Peyer's patch (tissue), 4 donors: ENCODE measurements around the gene TGFB2.

ENCODE experiments used
- CTCF ChIP-seq, 6 experiments: fragments of 450-650 bp in 4 of 6; fragments of 200-600 bp in 2 of 6; sonication (generic) in 1 of 6; IDR thresholded peaks; one replicate each; pipeline ENCODE4 v1.5.1; 2017 to 2019; ENCODE audit warnings: antibody characterized with exemption in 6 of 6, mild to moderate bottlenecking in 3 of 6, moderate library complexity in 1 of 6
- POLR2A ChIP-seq, 2 donors: fragments of 450-650 bp; IDR thresholded peaks; one replicate each; pipeline ENCODE4 v1.5.1; 2017; ENCODE audit warnings: antibody characterized with exemption in 2 of 2, mild to moderate bottlenecking in 2 of 2, moderate library complexity in 2 of 2

DNA sequence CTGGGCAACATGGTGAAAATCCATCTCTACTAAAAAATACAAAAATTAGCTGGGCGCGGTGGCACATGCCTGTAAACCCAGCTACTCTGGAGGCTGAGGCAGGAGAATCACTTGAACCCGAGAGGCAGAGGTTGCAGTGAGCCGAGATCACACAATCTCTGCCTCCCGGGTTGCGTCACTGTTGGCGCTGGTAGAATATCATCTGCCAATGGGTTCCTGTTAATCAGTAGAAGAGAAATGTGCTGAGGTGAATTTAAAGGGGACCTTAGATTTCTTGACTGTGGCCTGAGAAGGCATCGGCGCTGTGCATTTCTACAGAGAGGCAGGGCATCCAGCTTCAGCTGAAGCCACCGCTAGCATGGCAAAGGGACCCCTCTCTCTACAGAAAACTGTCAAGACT, 68.0 kb downstream of the TGFB2 start:
- TF ChIP-seq CTCF (IDR thresholded peaks at IDR 0.05) (no peak), POLR2A (IDR thresholded peaks at IDR 0.05) (no peak)
